Suprapubic skin (tissue), 3 donors: ENCODE measurements around the gene CNTN4.

Experiments
- CTCF ChIP-seq, 2 donors: fragments of 200-600 bp in 1 of 2; fragments of 450-650 bp in 1 of 2; sonication (generic) in 1 of 2; IDR thresholded peaks; one replicate each; pipeline ENCODE4 v1.5.1; 2016 to 2019; ENCODE audit warnings: antibody characterized with exemption in 2 of 2, mild to moderate bottlenecking in 1 of 2, moderate library complexity in 1 of 2
- POLR2A ChIP-seq, 2 donors: fragments of 450-650 bp; IDR thresholded peaks; one replicate each; pipeline ENCODE4 v1.6.1; 2017; ENCODE audit warnings: antibody characterized with exemption in 2 of 2, mild to moderate bottlenecking in 2 of 2, moderate library complexity in 2 of 2

- TF ChIP-seq CTCF (IDR thresholded peaks at IDR 0.05) (no peak), POLR2A (IDR thresholded peaks at IDR 0.05) (no peak)
Measured at GRCh38 chr3:2577571-2577970, 478.9 kb downstream of the CNTN4 start.
